Stimulated activated naive CD8-positive, alpha-beta T cell treated with anti-CD3 and anti-CD28 coated beads, Interleukin-15, amount 100 ng/mL, for 72 hours (primary cell): ENCODE results near the gene CCDC12.

ENCODE experiments used
- ATAC-seq: fragments of 150-1000 bp; cut with Tn5 transposase; 2 replicates; pipeline ENCODE4 v1.10.0; 2021; ENCODE audit warnings: mild to moderate bottlenecking, moderate library complexity
- DNase-seq, 2 donors: peaks; one replicate each; pipeline ENCODE4 v3.0.0; 2021 to 2022
- H3K27ac Mint-ChIP-seq, 2 donors: one replicate each; pipeline ENCODE4 v1.8.0; 2022; ENCODE audit warnings: mild to moderate bottlenecking in 2 of 2, mixed read lengths in 2 of 2, moderate library complexity in 2 of 2
- H3K27me3 Mint-ChIP-seq: one replicate; pipeline ENCODE4 v1.8.0; 2022; ENCODE audit warnings: mixed read lengths
- H3K4me1 Mint-ChIP-seq: one replicate; pipeline ENCODE4 v1.8.0; 2022; ENCODE audit warnings: mild to moderate bottlenecking, mixed read lengths
- H3K4me3 Mint-ChIP-seq, 2 donors: one replicate each; pipeline ENCODE4 v1.8.0; 2022; ENCODE audit warnings: mild to moderate bottlenecking in 2 of 2, mixed read lengths in 2 of 2, moderate library complexity in 1 of 2
- H3K9me3 Mint-ChIP-seq, 2 donors: one replicate each; pipeline ENCODE4 v1.8.0; 2022; ENCODE audit warnings: mixed read lengths in 2 of 2

The CCDC12 gene

GRCh38 chr3:46924921-46925584 is 51.5 kb downstream of the CCDC12 start:
- no peak for DNase-seq
- ATAC-seq, result no peak
- Mint-ChIP-seq H3K27ac (peak overlapping the region; percentile 42 to 74), H3K4me1 (peaks cover 54% of the 10 kb centered on the region), H3K9me3 (peaks cover 0 to 12% of the 10 kb centered on the region in 2 donors), H3K4me3 (no peak overlapping the region), H3K27me3 (no peaks in the 10 kb centered on the region)

- Mint-ChIP-seq H3K4me3 (no peak overlapping the region), H3K9me3 (peaks cover 0 to 6% of the 10 kb centered on the region in 2 donors), H3K27ac (peak overlapping the region; percentile 35 to 90), H3K4me1 (peaks cover 45% of the 10 kb centered on the region), H3K27me3 (no peaks in the 10 kb centered on the region)
- peak in 1 of 2 donors; percentile 39 for DNase-seq
- peak; percentile 66 for ATAC-seq
These were observed 52.8 kb downstream of the CCDC12 start for GRCh38 chr3:46923559-46924350.

DNA sequence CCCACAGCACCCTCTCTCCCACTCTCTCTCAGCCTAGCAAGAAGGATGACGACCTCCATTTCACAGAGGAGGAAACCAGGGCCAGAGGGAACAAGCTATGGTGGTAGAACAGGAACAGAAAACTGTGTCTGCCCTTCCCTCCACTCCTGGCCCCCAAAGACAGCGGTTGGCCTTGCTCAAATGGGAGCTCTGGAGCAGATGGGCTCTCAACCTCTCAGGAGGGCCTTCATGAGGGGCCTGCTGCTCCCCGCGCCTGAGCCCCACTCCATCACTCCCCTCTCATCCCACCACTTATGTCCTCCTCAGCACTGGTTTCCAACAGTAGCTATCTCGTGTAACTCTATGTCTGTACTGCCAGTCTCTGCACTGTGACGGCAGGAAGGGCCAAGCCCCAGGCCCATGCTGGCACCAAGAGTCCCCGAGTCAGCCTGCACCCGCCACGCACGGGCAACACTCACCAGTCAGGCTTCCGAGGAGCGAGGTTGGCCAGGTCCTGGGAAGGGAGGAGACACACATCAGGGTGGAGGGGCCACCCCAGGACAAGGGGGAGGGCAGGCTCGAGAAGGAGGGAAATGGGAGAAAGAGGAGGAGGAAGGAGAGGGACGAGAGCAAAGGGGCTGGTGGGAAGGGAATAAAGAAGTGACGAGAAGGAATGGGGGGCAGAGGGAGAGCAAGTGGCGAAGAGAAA is 53.5 kb downstream of the CCDC12 start:
- no peaks in the 10 kb centered on the region for H3K27me3 Mint-ChIP-seq
- H3K27ac Mint-ChIP-seq, result peak overlapping the region; percentile 15 to 35
- H3K4me1 Mint-ChIP-seq, result peaks cover 42% of the 10 kb centered on the region
- no peak overlapping the region for H3K4me3 Mint-ChIP-seq
- DNase-seq, result no peak
- ATAC-seq, result no peak
- H3K9me3 Mint-ChIP-seq, result no peaks in the 10 kb centered on the region

DNA sequence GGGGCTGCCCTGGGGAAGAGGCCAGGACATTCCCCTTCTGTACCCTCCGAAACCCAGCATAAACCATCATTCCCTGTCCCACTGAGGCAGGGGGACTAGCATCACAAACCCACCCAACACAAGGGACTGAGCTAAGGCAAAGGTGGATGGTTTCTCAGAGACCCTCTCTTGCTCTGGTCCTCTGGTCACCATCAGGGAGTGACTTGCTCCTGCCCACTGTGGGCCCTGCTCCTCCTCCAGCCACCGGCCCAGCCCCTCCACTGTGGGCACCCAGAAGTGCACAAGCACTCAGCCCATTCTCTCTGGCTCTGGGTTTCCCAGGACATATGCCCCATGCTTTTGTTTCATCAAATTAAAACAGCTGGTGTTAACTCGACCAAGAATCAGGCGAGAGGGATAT is 54.1 kb downstream of the CCDC12 start:
- H3K9me3 Mint-ChIP-seq, result peaks cover 0 to 4% of the 10 kb centered on the region in 2 donors
- ATAC-seq (no peak), DNase-seq (no peak)
- no peak overlapping the region for H3K27ac Mint-ChIP-seq
- no peak overlapping the region for H3K4me3 Mint-ChIP-seq
- H3K27me3 Mint-ChIP-seq, result no peaks in the 10 kb centered on the region
- peaks cover 36% of the 10 kb centered on the region for H3K4me1 Mint-ChIP-seq

GRCh38 chr3:46921871-46922271 is 54.7 kb downstream of the CCDC12 start:
- ATAC-seq (no peak), DNase-seq (no peak)
- H3K4me1 Mint-ChIP-seq, result peaks cover 35% of the 10 kb centered on the region
- no peak overlapping the region for H3K4me3 Mint-ChIP-seq
- H3K9me3 Mint-ChIP-seq, result peaks cover 0 to 4% of the 10 kb centered on the region in 2 donors
- no peaks in the 10 kb centered on the region for H3K27me3 Mint-ChIP-seq
- H3K27ac Mint-ChIP-seq, result no peak overlapping the region

GRCh38 chr3:46921041-46921440 is 55.5 kb downstream of the CCDC12 start:
- Mint-ChIP-seq H3K4me3 (no peak overlapping the region), H3K27me3 (no peaks in the 10 kb centered on the region), H3K27ac (no peak overlapping the region), H3K4me1 (peaks cover 35% of the 10 kb centered on the region), H3K9me3 (peaks cover 0 to 4% of the 10 kb centered on the region in 2 donors)
- DNase-seq (no peak), ATAC-seq (no peak)

GRCh38 chr3:46918634-46919033 is 57.9 kb downstream of the CCDC12 start:
- H3K27ac Mint-ChIP-seq, result peak overlapping the region in 1 of 2 donors; percentile 51
- ATAC-seq (no peak), DNase-seq (no peak)
- peaks cover 0 to 4% of the 10 kb centered on the region in 2 donors for H3K9me3 Mint-ChIP-seq
- H3K4me3 Mint-ChIP-seq, result no peak overlapping the region
- peaks cover 42% of the 10 kb centered on the region for H3K4me1 Mint-ChIP-seq
- H3K27me3 Mint-ChIP-seq, result no peaks in the 10 kb centered on the region

DNA sequence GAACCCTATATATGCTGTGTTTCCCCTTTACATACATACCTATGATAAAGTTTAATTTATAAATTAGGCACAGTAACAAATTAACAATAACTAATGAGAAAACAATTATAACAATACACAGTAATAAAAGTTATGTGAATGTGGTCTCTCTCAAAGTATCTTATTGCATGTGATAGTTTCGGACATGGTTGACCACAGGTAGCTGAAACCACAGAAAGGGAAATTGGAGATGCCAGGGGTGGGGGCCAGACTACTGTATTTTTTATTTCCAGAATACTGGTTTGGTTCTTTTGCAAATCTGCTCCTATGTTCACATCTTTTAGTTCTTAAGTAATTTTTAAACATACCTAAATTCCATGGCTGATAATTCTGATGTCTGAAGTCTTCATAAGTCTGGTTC is 58.3 kb downstream of the CCDC12 start:
- no peak overlapping the region for H3K4me3 Mint-ChIP-seq
- H3K27ac Mint-ChIP-seq, result no peak overlapping the region
- H3K9me3 Mint-ChIP-seq, result peaks cover 0 to 4% of the 10 kb centered on the region in 2 donors
- DNase-seq, result no peak
- H3K4me1 Mint-ChIP-seq, result peaks cover 41% of the 10 kb centered on the region
- H3K27me3 Mint-ChIP-seq, result no peaks in the 10 kb centered on the region
- ATAC-seq, result no peak

DNA sequence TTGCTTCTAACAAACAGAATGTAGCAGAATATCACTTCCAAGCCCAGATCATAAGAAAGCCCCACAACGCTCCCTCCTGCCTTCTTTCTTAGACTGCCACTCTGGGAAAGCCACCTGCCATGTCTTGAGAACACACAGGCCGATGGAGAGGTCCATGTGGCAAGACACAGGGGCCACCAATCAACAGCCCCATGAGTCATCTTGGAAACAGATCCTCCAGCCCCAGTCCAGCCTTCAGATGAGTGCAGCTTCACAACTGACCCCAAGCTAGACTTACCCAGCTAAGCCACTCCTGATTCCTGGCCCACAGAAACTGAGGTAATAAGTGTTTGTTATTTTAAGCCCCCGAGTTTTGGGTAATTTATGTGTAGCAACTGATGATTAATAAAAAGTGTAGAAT is 59.3 kb downstream of the CCDC12 start:
- peaks cover 38% of the 10 kb centered on the region for H3K4me1 Mint-ChIP-seq
- ATAC-seq (no peak), DNase-seq (no peak)
- H3K9me3 Mint-ChIP-seq, result peaks cover 0 to 4% of the 10 kb centered on the region in 2 donors
- H3K27ac Mint-ChIP-seq, result peak overlapping the region in 1 of 2 donors; percentile 82
- H3K4me3 Mint-ChIP-seq, result no peak overlapping the region
- no peaks in the 10 kb centered on the region for H3K27me3 Mint-ChIP-seq

DNA sequence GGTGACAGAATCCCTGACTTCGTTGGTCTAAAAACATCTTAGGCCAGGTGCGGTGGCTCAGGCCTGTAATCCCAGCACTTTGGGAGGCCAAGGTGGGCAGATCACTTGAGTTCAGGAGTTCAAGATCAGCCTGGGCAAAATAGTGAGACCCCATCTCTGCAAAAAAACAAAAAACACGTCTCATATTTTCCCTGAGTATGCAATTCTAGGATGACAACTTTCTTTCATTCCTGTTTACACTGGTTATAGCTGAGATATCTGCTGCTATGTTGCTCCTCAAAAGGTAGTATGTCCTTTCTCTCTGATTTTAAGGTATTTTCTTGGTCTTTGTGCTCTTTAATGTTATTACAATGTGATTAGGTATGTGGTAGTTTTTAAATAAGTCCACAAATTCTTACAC is 59.7 kb downstream of the CCDC12 start:
- ATAC-seq (no peak), DNase-seq (no peak)
- Mint-ChIP-seq H3K27ac (no peak overlapping the region), H3K27me3 (no peaks in the 10 kb centered on the region), H3K4me1 (peaks cover 38% of the 10 kb centered on the region), H3K9me3 (peaks cover 0 to 4% of the 10 kb centered on the region in 2 donors), H3K4me3 (no peak overlapping the region)

- H3K4me1 Mint-ChIP-seq, result peaks cover 38% of the 10 kb centered on the region
- no peaks in the 10 kb centered on the region for H3K27me3 Mint-ChIP-seq
- ATAC-seq (no peak), DNase-seq (no peak)
- H3K9me3 Mint-ChIP-seq, result peaks cover 0 to 4% of the 10 kb centered on the region in 2 donors
- H3K27ac Mint-ChIP-seq, result no peak overlapping the region
- H3K4me3 Mint-ChIP-seq, result no peak overlapping the region
These were observed 60.3 kb downstream of the CCDC12 start for GRCh38 chr3:46916278-46916677.

DNA sequence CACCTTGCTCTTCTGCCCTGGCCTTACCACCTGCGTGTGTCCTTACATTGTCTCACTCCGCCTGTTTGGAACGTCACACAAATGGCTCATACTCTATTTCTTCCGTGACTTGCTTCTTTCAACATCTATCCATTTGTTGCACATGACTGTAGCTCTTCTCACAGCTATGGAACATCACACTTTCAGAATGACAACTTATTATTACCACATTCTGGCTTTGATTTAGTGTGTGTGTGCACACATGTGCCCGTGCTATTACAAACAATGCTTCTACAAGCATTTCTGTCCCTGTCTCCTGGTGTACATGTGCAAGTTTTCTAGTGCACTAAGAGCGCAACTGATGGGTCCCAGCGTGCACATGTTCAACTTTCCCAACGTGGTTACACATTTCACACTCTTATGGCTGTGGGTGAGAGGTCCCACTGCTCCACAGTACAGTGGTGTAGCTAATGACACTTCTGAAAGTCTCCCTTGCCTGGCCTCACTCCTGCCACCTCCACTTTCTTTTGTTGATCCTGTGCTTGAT is 61.2 kb downstream of the CCDC12 start:
- ATAC-seq, result peak; percentile 80
- H3K9me3 Mint-ChIP-seq, result peaks cover 0 to 4% of the 10 kb centered on the region in 2 donors
- H3K4me3 Mint-ChIP-seq, result no peak overlapping the region
- H3K4me1 Mint-ChIP-seq, result peaks cover 38% of the 10 kb centered on the region
- peak overlapping the region in 1 of 2 donors; percentile 0 for H3K27ac Mint-ChIP-seq
- DNase-seq, result no peak
- H3K27me3 Mint-ChIP-seq, result no peaks in the 10 kb centered on the region

DNA sequence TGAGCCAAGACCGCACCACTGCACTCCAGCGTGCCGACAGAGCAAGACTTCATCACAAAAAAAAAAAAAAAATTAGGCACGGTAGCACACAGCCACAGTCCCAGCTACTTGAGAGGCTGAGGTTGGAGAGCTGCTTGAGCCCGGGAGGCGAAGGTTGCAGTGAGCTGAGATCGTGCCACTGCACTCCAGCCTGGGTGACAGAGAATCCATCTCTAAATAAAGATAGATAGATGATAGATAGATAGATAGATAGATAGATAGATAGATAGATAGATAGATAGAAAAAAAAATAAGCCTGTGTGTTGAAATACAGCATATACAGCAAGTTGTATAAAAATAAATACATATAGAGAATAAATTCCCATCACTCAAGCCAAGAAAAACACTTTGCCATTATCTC is 61.7 kb downstream of the CCDC12 start:
- no peaks in the 10 kb centered on the region for H3K27me3 Mint-ChIP-seq
- no peak overlapping the region for H3K4me3 Mint-ChIP-seq
- DNase-seq, result no peak
- H3K9me3 Mint-ChIP-seq, result peaks cover 0 to 4% of the 10 kb centered on the region in 2 donors
- no peak for ATAC-seq
- H3K27ac Mint-ChIP-seq, result peak overlapping the region in 1 of 2 donors; percentile 0
- peaks cover 38% of the 10 kb centered on the region for H3K4me1 Mint-ChIP-seq

DNA sequence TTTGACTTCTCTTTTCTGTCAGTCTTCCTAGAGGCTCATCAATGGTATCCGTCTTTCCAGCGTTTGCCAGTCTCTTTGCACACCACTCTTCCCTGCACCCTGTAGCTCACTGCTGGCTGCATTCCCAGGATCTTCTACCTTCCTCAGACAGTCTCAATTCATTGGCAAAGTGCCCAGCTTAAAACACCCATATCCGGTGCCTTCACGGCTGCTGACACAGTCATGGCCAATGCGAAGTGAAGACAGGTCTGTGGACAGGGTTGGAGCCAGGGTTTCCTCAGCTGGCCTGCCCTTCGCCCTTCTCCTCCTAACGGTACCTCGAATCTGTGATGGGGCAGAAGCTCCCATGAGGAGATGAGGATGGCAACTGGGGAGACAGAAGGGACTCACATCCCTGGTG is 62.9 kb downstream of the CCDC12 start:
- no peak for DNase-seq
- no peak overlapping the region for H3K27ac Mint-ChIP-seq
- H3K4me1 Mint-ChIP-seq, result peaks cover 42% of the 10 kb centered on the region
- peaks cover 0 to 4% of the 10 kb centered on the region in 2 donors for H3K9me3 Mint-ChIP-seq
- no peak for ATAC-seq
- no peaks in the 10 kb centered on the region for H3K27me3 Mint-ChIP-seq
- H3K4me3 Mint-ChIP-seq, result no peak overlapping the region

DNA sequence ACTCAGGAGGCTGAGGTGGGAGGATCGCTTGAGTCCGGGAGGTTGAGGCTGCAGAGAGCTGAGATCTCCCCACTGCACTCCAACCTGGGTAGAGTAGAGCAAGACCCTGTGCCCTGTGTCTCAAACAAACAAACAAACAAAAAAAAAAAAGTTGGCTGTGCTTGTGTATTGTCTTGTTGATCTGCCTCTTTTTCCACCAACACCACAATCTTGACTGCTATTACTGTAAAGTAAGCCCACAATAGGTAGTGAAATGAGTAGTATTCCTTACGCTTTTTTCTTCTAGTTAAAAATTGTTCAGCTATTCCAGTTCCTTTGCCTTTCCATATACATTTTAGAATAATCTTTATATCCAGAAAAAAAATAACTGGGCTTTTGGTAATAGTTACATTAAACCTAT is 63.6 kb downstream of the CCDC12 start:
- no peak overlapping the region for H3K4me3 Mint-ChIP-seq
- peaks cover 0 to 4% of the 10 kb centered on the region in 2 donors for H3K9me3 Mint-ChIP-seq
- H3K4me1 Mint-ChIP-seq, result peaks cover 38% of the 10 kb centered on the region
- ATAC-seq, result peak; percentile 22
- peak overlapping the region in 1 of 2 donors; percentile 27 for H3K27ac Mint-ChIP-seq
- H3K27me3 Mint-ChIP-seq, result no peaks in the 10 kb centered on the region
- no peak for DNase-seq
